Activated CD8-positive, alpha-beta memory T cell treated with anti-CD3 and anti-CD28 coated beads, Interleukin-2, amount 50 U/mL, for 48 hours (primary cell): ENCODE results near the gene SLC45A3.
"Not testable (repeated sequence)": the region's sequence is repeated elsewhere in the genome, so short reads cannot be mapped to it uniquely, and the experiment has no call there.

ENCODE experiments used
- DNase-seq: peaks from one replicate; pipeline ENCODE4 v3.0.0-alpha.2; 2020

Gene SLC45A3

GRCh38 chr1:205680073-205680851 lies at the start of gene SLC45A3:
SLC45A3 (minus strand) TSS chr1:205680509; CDS start chr1:205664656, 15,853 bp downstream.
- DNase-seq = peak; percentile 65

- DNase-seq = no peak
Measured at GRCh38 chr1:205726619-205727125, 46.4 kb upstream of the SLC45A3 start.

- DNase-seq = no peak
Measured at GRCh38 chr1:205725514-205725913, 45.2 kb upstream of the SLC45A3 start.

- not testable (repeated sequence) for DNase-seq
Measured at GRCh38 chr1:205720740-205721139, 40.4 kb upstream of the SLC45A3 start.

- no peak for DNase-seq
Measured at GRCh38 chr1:205719762-205720161, 39.5 kb upstream of the SLC45A3 start.

- DNase-seq = no peak
Measured at GRCh38 chr1:205719015-205719414, 38.7 kb upstream of the SLC45A3 start.

GRCh38 chr1:205716371-205717132 lies 36.2 kb upstream of the SLC45A3 start:
- no peak for DNase-seq

- no peak for DNase-seq
Measured at GRCh38 chr1:205715628-205716027, 35.3 kb upstream of the SLC45A3 start.

- DNase-seq = no peak
Measured at GRCh38 chr1:205714906-205715246, 34.6 kb upstream of the SLC45A3 start.

- no peak for DNase-seq
Measured at GRCh38 chr1:205714190-205714905, 34.0 kb upstream of the SLC45A3 start.

GRCh38 chr1:205711105-205712048 lies 31.1 kb upstream of the SLC45A3 start:
- DNase-seq = no peak

GRCh38 chr1:205710201-205711062 lies 30.1 kb upstream of the SLC45A3 start:
- DNase-seq = no peak

- no peak for DNase-seq
Measured at GRCh38 chr1:205709640-205710039, 29.3 kb upstream of the SLC45A3 start.

GRCh38 chr1:205709059-205709398 lies 28.7 kb upstream of the SLC45A3 start:
- DNase-seq = no peak

- no peak for DNase-seq
Measured at GRCh38 chr1:205706601-205707502, 26.5 kb upstream of the SLC45A3 start.

- DNase-seq = no peak
Measured at GRCh38 chr1:205704903-205705302, 24.6 kb upstream of the SLC45A3 start.

- no peak for DNase-seq
Measured at GRCh38 chr1:205703072-205703471, 22.8 kb upstream of the SLC45A3 start.

- no peak for DNase-seq
Measured at GRCh38 chr1:205701891-205702290, 21.6 kb upstream of the SLC45A3 start.

- DNase-seq = no peak
Measured at GRCh38 chr1:205701420-205701819, 21.1 kb upstream of the SLC45A3 start.

- no peak for DNase-seq
Measured at GRCh38 chr1:205700865-205701401, 20.6 kb upstream of the SLC45A3 start.
